ENCODE data around the gene TACC2. TPM values are rescaled to one million over a fixed set of nuclear protein-coding genes. Genes with fewer than 3 reads are reported as not detected.

The TACC2 gene
- total and polyA plus RNA-seq, 9 of the 15 experiments (the other 6 are each of a cell fraction or from before 2014, with no cell fraction given), result under 0.01 to 0.35 (median 0.03) TPM; not detected in 6

GRCh38 chr10:121949451-121949850 lies 39.5 kb upstream of the TACC2 start:
- Histone ChIP-seq H3K4me1 (replicated peaks in 1 of 2; ENCODE audit: control insufficient read depth in 2 of 2, insufficient read depth in 2 of 2, low read length in 2 of 2) (no peaks in the 10 kb centered on the region), H3K36me3 (ENCODE audit: control insufficient read depth, insufficient read depth, low read length) (no peaks in the 10 kb centered on the region), H4K20me1 (replicated peaks; ENCODE audit: control insufficient read depth, insufficient read depth, low read length) (no peaks in the 10 kb centered on the region), H3K9me3 (replicated peaks; ENCODE audit: control insufficient read depth, insufficient read depth, low read depth, low read length) (no peaks in the 10 kb centered on the region), H3K4me3 (no peak overlapping the region), H3K27ac (ENCODE audit: extremely low read depth, low read depth, low read length) (no peak overlapping the region), H3K9me1 (ENCODE audit: control insufficient read depth, insufficient read depth, low read length) (no peaks in the 10 kb centered on the region), H3K79me2 (ENCODE audit: control insufficient read depth, insufficient read depth, low read length) (no peaks in the 10 kb centered on the region), H2AFZ (ENCODE audit: low read depth, low read length) (no peak overlapping the region), H3K4me2 (ENCODE audit: insufficient read depth, low read length) (no peak overlapping the region), H3K9ac (ENCODE audit: insufficient read depth in 1 of 2, low read depth in 2 of 2, low read length in 2 of 2) (no peak overlapping the region), H3K27me3 (ENCODE audit: control insufficient read depth in 2 of 2, insufficient read depth in 2 of 2, low read length in 2 of 2) (no peaks in the 10 kb centered on the region; a peak in 1 of 5 replicates)
- in situ Hi-C loops (cut with MboI) (no loop called here), intact Hi-C loops (cut with micrococcal nuclease) (no loop called here)
- POLR2A ChIA-PET, result interaction anchor here (0.5 kb wide), 1 partner anchor 21 kb away, joined by 3 read pairs; no protein-coding TSS in a partner anchor
- no peak for TF ChIP-seq MAFK (IDR thresholded peaks at IDR 0.05; ENCODE audit: low read length)
- no peak for TF ChIP-seq POU5F1 (IDR thresholded peaks at IDR 0.05; ENCODE audit: borderline replicate concordance, low read depth, low read length, partially characterized antibody)
- TF ChIP-seq ZFP30 (CRISPR knock-in tag; IDR thresholded peaks at IDR 0.05; ENCODE audit: borderline replicate concordance), result no peak
- TF ChIP-seq MYNN (IDR thresholded peaks at IDR 0.05), result no peak
- TF ChIP-seq MYNN (CRISPR knock-in tag; IDR thresholded peaks at IDR 0.05), result no peak
- no peak for TF ChIP-seq MCM7 (IDR thresholded peaks at IDR 0.05)
- TF ChIP-seq POLR3A (IDR thresholded peaks at IDR 0.05; ENCODE audit: borderline replicate concordance, extremely low read depth, insufficient read depth, insufficient read length), result no peak
- no peak for TF ChIP-seq ZNF133 (CRISPR knock-in tag; IDR thresholded peaks at IDR 0.05)
- TF ChIP-seq ZNF740 (CRISPR knock-in tag; IDR thresholded peaks at IDR 0.05), result no peak
- no peak for TF ChIP-seq ZNF740 (tag; IDR thresholded peaks at IDR 0.05)
- no peak for DNase-seq (ENCODE audit: extremely low read depth in 1 of 4, low spot score in 3 of 4)
- ATAC-seq, result no peak
- no peak for FAIRE-seq
- BruUV-seq (replicated peaks), result no TSS peak
- CTCF ChIA-PET (ENCODE audit: low intra/inter-chr PET ratio), result interaction anchor here (0.6 kb wide), 1 partner anchor 147 kb away, joined by 4 read pairs; no protein-coding TSS in a partner anchor
- 7% methylated on average over 3 of the region's 3 CpGs for WGBS (ENCODE audit: insufficient coverage, low coverage, missing lambda C conversion rate)
